HT-29 (cell line): ENCODE measurements around the gene KLHL34. TPM values are rescaled to one million over a fixed set of nuclear protein-coding genes. Genes with fewer than 3 reads are reported as not detected.

Source experiments
- DNase-seq: peaks from one replicate; pipeline ENCODE4 v3.0.0-alpha.2; 2015; ENCODE audit warnings: low spot score
- total RNA-seq: library from RNA; depleted of rRNA; stranded (reverse); fragments of >200 nt; shearing (Covaris generic); gene quantifications from 2 replicates; pipeline ENCODE4 v1.2.3, GENCODE V29; 2014; rRNA removed

The KLHL34 gene
- total RNA-seq, 1 experiment from 2014 or later = not detected

DNA sequence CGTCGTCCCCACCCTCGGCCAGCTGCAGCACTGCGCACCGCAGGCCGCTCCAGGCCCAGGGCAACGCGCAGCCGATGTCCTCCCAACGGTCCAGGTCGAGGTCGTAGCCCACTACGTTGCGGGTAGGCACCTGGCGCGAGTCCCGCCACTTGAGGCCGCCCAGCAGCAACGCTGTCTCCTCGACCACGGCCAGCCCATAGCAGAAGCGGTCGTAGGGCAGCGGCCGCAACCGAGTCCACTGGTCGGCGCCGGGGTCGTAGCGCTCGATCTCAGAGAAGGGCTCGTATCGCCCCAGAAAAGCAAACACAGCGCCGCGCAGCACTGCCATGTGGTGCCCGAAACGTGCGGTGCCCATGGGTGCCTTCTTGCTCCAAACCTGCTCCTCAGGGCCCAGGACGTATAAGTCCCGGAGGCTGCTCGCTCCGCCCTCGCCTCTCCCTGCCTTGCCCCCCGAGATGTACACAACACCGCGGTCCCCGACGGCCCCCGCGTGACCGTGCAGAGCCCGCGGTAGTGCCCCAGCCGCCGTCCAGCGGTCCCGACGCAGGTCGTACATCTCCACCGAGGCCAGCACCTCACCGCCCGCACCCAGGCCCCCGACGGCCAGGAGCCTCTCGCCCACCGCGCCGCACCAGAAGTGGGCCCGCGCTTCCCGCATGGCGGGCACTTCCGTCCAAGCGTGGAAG, 2.1 kb downstream of the KLHL34 start:
- DNase-seq = no peak

- no peak for DNase-seq
These were observed 12.2 kb downstream of the KLHL34 start for GRCh38 chrX:21645886-21646285.

GRCh38 chrX:21645431-21645830, 12.7 kb downstream of the KLHL34 start:
- DNase-seq = no peak

- no peak for DNase-seq
These were observed 18.4 kb downstream of the KLHL34 start for GRCh38 chrX:21639775-21640174.

DNA sequence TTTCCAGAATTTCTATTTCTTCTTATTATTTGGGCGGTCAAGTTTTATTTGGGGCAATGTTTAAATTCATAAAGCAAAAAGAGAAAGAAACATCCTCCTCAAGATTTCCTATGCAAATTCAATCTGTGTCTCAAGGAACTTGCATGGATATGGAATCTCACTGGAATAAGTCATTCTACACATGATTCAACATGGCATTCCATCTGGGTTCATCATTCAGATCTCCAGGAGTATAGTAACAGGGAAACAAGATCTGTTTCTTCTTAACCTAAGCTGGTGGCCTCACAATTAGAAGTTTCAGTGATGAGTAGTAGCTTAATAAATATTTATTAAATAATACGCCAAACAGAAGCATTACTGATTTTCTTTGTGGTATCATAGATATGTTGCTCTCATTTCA, 19.8 kb downstream of the KLHL34 start:
- no peak for DNase-seq

GRCh38 chrX:21632027-21632426, 26.1 kb downstream of the KLHL34 start:
- DNase-seq = no peak

DNA sequence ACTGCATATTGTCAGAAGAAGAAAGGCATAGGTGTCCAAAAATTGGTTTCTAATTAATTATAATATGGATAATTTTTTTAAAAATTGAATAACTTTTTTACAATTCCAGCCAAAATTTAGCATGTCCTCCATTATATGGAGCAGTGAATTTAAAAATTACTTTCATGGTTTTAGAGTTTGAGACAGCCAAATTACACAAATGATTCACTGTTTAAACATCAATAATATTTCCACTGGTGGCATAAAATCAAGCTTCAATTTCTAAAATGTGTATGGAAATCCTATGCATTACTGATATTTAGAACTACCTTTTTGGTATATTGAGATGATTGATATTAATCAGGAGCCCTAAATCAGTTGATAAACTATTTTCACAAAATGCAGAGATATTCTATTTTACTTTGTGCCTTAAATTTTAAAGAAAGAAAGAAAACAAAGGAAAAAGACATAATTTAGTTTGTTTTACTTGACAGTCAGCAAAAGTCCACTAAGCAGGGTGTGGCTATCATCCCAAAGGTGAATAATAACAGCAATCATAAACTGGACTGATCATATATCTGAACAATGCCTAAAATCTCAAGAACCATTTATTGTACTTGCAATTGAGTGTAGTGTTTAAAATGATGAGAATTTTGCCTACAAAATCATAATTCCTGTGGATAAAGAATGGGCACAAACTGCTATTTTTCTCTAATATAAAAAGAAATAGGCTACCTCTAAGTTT, 34.2 kb downstream of the KLHL34 start:
- no peak for DNase-seq

GRCh38 chrX:21620234-21620633, 37.9 kb downstream of the KLHL34 start:
- no peak for DNase-seq

DNA sequence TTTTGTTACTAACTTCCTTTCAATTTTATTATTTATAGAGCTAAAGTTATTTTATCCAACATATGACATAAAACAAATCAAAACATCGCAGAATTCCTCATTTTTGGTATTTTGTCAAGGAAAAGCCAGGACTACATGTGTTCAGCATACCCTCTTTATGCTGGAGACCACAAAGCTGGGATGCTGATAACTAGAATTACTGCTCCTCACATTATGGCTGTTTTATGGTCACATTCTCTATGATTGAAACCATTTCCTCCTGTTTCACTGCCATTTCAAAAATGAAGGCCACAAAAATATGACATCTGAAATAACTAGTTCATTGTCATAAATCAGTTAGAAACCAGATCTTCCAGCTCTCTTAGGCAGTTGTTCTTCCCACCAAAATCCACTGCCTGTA, 41.7 kb downstream of the KLHL34 start:
- no peak for DNase-seq

- DNase-seq = no peak
These were observed 46.0 kb downstream of the KLHL34 start for GRCh38 chrX:21612154-21612553.

DNA sequence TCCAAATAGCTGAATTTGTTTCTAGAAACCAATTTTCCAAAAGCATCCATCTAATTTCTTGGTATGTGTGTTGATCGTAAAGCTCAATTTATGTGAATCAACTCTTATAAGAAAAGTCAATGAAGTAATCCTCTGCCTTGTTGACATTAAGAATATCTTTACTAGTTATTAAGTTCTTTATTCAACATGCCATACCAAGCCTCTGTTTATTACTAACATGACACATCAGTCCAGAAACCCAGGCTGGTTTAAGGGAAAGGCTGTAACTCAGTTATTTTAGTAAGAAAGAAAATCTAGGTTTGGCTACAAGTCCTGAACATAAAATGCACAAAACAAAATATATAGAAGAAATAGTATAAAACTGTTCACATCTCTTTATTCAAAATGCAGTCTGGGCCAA, 48.0 kb downstream of the KLHL34 start:
- no peak for DNase-seq

DNA sequence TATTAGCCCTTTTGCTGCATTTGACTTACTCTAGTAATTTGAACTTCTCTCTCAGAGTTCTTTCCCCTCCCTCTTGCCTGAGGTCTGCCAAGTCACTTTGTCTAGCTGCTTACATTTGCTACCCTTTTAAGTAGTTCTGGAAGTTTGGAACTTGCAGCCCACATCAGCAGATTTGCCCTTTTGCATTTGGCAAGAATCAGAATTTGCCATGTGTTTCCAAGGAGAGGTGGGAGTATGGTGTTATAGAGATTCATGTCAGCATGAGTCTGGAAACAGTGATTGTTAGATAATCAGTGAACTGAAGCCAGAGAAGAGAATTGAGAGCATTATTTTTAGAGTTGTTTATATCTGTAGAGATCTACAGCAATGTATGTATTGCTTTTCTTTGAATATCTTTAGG, 52.1 kb downstream of the KLHL34 start:
- DNase-seq = no peak

Other genes starting within 250 kb of the KLHL34 start
- gene SMPX, start 99.8 kb upstream of the KLHL34 start, total RNA-seq = not detected in 2 replicates
- gene MBTPS2, start 181.3 kb upstream of the KLHL34 start, total RNA-seq = 1.7 and 3.7 TPM in 2 replicates
- gene YY2, start 197.7 kb upstream of the KLHL34 start, total RNA-seq = 1.1 and 2.0 TPM in 2 replicates